Measurements from ENCODE around the gene POLR3E.
"Not testable (repeated sequence)": the region's sequence is repeated elsewhere in the genome, so short reads cannot be mapped to it uniquely, and the experiment has no call there.

The POLR3E gene

GRCh38 chr16:22337045-22337444 is 39.8 kb downstream of the POLR3E start:
- DNase-seq, result no peak

- DNase-seq, result no peak
These were observed 40.8 kb downstream of the POLR3E start for GRCh38 chr16:22337849-22338635.

- DNase-seq, result no peak
These were observed 43.7 kb downstream of the POLR3E start for GRCh38 chr16:22340945-22341344.

GRCh38 chr16:22342082-22342481 is 44.9 kb downstream of the POLR3E start:
- no peak for DNase-seq

- DNase-seq, result no peak
These were observed 49.3 kb downstream of the POLR3E start for GRCh38 chr16:22346483-22346882.

- no peak for DNase-seq
These were observed 50.1 kb downstream of the POLR3E start for GRCh38 chr16:22347100-22347820.

GRCh38 chr16:22348291-22348690 is 51.1 kb downstream of the POLR3E start:
- no peak for DNase-seq

- DNase-seq, result not testable (repeated sequence)
These were observed 53.8 kb downstream of the POLR3E start for GRCh38 chr16:22351017-22351416.

GRCh38 chr16:22352140-22352539 is 54.9 kb downstream of the POLR3E start:
- DNase-seq, result no peak

GRCh38 chr16:22352723-22353122 is 55.5 kb downstream of the POLR3E start:
- no peak for DNase-seq

- no peak for DNase-seq
These were observed 56.1 kb downstream of the POLR3E start for GRCh38 chr16:22353191-22353919.

- no peak for DNase-seq
These were observed 56.8 kb downstream of the POLR3E start for GRCh38 chr16:22353933-22354541.

GRCh38 chr16:22355487-22355908 is 58.3 kb downstream of the POLR3E start:
- no peak for DNase-seq

GRCh38 chr16:22356930-22357634 is 59.9 kb downstream of the POLR3E start:
- no peak for DNase-seq

- DNase-seq, result no peak
These were observed 60.4 kb downstream of the POLR3E start for GRCh38 chr16:22357635-22357971.

- no peak for DNase-seq
These were observed 60.8 kb downstream of the POLR3E start for GRCh38 chr16:22358000-22358399.

GRCh38 chr16:22359679-22360078 is 62.5 kb downstream of the POLR3E start:
- DNase-seq, result no peak

- DNase-seq, result no peak
These were observed 63.9 kb downstream of the POLR3E start for GRCh38 chr16:22360963-22361659.

GRCh38 chr16:22364241-22364640 is 67.0 kb downstream of the POLR3E start:
- DNase-seq, result no peak

GRCh38 chr16:22366371-22366770 is 69.2 kb downstream of the POLR3E start:
- no peak for DNase-seq

GRCh38 chr16:22366889-22367288 is 69.7 kb downstream of the POLR3E start:
- DNase-seq, result no peak
